HS-5 (cell line): ENCODE data around the gene RPS16.

ENCODE experiments used
- DNase-seq: peaks from one replicate; pipeline ENCODE4 v3.0.0-alpha.2; 2012; ENCODE audit warnings: low read depth

RPS16 gene

GRCh38 chr19:39388657-39389056 lies 47.1 kb downstream of the RPS16 start:
- no peak for DNase-seq

GRCh38 chr19:39386557-39386956 lies 49.2 kb downstream of the RPS16 start:
- DNase-seq, result no peak

- DNase-seq, result no peak
These were observed 49.9 kb downstream of the RPS16 start for GRCh38 chr19:39385629-39386411.

DNA sequence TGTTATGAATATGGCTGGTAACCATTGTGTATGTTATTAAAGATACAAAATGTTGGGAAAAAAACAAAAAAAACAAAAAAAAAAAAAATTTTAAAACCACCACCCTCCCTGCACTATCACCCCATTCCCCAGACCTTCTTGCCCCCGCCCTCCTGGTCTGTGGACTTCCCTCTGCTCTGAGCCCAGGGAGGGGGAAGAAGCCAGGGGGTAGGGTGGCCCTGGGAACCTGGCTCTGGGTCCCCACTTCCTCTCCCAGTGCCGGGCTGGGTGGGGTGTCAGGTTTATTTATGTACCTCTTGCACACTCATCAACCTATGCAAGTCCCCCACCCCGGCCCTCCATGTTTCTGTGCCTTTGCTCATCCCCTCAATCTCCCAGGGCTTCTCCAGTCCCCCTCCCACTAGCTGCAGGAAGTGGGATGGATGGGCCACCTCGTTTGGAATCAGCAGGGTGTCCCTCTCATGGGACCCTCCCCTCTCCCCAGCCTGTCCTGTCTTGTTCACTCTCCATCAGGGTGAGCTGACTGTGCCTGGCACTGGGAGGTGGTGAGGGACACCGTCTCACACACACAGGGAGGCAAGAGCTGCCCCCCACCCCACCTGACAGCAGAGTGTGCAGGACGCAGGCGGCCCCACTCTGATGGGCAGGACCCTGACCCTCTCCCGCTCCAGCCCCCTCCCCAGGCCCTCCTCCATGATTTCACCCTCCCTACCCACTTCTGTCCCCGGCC lies 50.7 kb downstream of the RPS16 start:
- no peak for DNase-seq
